Measurements from ENCODE around the gene CTNND2.

DNA sequence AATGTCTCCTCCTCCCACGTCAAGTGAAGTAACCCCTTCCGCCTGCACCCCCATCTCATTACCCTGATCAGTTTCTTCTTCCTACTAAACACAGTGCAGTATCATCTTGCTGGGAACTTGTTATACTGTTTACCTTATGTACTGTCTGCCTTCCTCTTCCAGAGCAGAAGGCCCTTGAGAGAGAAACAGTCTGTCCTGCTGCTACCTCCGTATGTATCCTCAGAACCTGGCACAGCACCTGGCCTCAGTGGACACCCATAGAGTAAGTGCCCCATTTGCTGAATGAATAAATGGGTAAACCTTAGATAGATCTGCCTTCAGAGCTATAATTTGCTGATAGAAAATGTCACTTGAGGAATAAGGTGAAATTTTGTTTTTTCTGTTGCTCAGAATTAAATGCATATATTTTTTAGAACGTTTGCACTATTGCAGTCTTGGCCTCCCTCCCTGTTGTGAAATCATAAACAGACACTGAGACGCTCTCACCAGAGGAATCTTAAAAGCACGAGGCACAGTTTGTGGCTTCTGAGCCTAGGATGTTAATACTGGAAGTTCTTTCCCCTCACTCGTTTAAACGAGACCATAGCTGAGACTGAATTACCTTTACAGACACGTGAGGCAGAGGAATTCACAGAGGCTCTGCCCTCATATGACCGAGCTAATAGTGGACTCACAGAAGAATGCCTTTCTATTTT, 920.1 kb downstream of the CTNND2 start:
- TF ChIP-seq MYNN (tag by site-specific recombination; IDR thresholded peaks at IDR 0.05; ENCODE audit: borderline replicate concordance), result no peak
- TF ChIP-seq ZNF660 (tag by site-specific recombination; IDR thresholded peaks at IDR 0.05), result no peak
- TF ChIP-seq ZNF37A (tag by site-specific recombination; IDR thresholded peaks at IDR 0.05), result no peak
- TF ChIP-seq, protein P1, sequence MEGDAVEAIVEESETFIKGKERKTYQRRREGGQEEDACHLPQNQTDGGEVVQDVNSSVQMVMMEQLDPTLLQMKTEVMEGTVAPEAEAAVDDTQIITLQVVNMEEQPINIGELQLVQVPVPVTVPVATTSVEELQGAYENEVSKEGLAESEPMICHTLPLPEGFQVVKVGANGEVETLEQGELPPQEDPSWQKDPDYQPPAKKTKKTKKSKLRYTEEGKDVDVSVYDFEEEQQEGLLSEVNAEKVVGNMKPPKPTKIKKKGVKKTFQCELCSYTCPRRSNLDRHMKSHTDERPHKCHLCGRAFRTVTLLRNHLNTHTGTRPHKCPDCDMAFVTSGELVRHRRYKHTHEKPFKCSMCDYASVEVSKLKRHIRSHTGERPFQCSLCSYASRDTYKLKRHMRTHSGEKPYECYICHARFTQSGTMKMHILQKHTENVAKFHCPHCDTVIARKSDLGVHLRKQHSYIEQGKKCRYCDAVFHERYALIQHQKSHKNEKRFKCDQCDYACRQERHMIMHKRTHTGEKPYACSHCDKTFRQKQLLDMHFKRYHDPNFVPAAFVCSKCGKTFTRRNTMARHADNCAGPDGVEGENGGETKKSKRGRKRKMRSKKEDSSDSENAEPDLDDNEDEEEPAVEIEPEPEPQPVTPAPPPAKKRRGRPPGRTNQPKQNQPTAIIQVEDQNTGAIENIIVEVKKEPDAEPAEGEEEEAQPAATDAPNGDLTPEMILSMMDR (tag by site-specific recombination; IDR thresholded peaks at IDR 0.05), result no peak
- no peak for TF ChIP-seq KLF7 (tag by site-specific recombination; IDR thresholded peaks at IDR 0.05; ENCODE audit: borderline replicate concordance)
- no peak for TF ChIP-seq ZNF768 (tag by site-specific recombination; IDR thresholded peaks at IDR 0.05)
